Stimulated activated CD8-positive, alpha-beta memory T cell treated with anti-CD3 and anti-CD28 coated beads, Interleukin-7, amount 100 ng/mL, for 24 hours (primary cell): ENCODE measurements around the gene KCNJ13.

Experiments
- DNase-seq: peaks from one replicate; pipeline ENCODE4 v3.0.0-alpha.2; 2020; ENCODE audit warnings: low read depth

Gene KCNJ13

DNA sequence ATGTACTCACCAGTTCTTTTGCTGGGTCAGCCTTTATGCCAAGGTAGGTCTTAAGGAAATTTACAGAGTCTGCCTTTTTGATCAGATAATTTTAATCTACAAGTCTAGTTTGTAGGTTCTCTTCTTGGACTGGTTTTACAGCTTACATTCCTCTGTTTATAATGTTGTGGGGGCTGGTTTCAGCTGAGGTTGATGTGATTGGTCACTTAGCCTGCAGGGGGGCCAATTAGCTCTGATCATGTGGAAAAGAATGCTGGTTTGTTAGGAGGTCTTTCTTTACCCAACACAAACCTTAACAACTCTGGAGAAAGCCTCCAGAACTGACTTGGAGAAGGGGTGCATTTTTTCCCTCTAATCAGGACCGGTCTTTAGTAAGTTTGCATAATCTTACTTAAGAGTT, at the start of gene KCNJ13:
Gene KCNJ13 (minus strand): TSS at position 131 of the 400 bp plus-strand sequence. CDS start 5,203 bp downstream, outside the sequence.
- DNase-seq: no peak

DNA sequence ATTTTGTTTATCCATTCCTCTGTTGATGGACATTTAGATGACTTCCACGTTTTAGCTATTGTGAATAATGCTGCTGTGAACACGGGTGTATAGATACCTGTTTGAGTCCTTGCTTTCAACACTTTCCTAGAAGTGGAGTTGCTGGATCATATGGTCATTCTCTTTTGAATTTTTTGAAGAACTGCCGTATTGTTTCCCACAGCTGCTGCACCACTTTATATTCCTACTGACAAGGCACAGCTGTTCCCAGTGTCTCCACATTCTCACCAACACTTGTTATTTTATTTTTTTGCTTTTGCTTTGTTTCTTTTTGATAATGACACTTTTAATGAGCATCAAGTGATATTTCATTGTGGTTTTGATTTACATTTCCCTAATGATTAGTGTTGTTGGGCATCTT, 41.4 kb upstream of the KCNJ13 start:
- DNase-seq: no peak

DNA sequence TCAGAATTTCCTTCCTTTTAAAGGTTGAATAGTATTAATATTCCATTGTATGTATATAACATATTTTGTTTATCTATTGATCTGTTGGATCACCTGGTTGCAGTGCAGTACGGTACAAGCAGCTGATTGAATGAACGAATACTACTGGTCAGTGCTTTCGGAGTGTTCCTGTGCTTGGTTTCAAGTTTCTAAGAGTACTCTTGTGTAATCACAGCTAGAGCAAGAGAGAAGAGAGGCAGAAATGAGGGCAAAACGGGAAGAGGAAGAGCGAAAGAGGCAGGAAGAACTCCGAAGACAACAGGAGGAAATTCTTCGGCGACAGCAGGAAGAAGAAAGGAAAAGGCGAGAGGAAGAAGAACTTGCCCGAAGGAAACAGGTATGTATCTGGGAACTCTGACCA, 40.3 kb upstream of the KCNJ13 start:
- no peak for DNase-seq

DNA sequence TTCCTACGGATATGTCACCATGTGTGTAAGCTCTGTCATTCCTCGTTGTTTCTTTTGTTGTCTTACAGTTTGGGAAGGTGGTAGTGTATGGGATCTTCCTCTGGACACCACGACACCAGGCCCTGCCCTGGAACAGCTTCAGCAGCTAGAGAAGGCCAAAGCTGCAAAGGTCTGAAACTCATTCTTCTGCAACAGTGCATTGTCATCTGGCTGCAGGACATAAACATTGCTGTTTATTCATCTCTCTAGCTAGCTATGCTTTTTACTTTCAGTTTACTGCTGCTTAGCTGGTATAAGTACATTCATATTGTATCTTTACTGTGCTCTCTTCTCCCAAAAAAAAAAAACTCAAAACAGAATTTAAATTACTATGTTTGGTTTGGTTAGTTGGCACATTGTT, 39.2 kb upstream of the KCNJ13 start:
- DNase-seq: no peak

DNA sequence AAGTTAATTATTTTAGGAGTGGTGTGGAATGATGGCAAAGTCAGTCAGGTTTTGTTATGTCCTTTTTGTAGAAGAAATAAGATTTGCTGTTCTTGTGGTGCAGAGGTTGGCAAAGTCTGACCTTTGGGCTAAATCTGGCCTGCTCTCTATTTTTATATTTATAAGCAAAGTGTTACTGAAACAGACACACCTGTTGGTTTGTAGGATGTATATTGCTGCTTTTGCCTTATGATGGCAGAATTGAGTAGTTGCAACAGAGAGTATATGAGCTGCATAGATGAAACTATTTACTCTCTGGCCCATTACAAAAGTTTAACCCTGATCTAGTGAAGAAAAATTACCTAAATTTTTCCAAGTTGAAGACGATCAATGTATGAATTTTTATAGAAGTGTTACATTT, 34.1 kb upstream of the KCNJ13 start:
- DNase-seq: no peak

DNA sequence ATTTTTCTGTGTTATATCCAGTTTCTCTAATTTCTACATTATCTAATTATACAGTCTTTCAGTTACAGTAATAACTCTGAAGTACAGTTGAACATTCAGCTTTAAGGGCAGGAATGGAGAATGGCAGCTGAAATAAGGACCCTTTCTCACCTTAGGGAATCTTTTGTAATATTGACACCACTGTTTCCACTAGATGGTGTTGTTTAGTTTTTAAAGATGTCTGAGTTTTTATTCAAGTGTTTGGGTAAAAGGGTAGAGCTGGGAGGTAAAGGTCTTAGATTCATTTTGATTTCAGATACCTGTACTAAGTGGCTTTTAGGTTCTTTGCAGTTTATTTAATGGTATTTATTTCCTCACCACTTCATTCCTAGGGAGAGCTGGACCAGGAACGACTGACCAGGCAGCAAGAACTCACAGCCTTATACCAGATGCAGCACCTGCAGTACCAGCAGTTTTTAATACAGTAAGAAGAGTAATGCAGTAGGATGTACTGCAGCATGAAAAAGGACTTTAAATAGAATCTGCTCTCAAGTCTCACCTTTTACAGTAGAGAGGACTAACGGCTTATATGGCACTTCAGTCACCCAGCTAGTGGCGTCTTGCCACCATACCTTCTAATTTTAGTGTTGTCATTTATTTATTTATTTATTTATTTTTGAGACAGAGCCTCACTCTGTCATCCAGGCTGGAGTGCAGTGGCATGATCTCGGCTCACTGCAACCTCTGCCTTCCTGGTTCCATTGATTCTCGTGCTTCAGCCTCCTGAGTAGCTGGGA, 33.2 kb upstream of the KCNJ13 start:
- no peak for DNase-seq

DNA sequence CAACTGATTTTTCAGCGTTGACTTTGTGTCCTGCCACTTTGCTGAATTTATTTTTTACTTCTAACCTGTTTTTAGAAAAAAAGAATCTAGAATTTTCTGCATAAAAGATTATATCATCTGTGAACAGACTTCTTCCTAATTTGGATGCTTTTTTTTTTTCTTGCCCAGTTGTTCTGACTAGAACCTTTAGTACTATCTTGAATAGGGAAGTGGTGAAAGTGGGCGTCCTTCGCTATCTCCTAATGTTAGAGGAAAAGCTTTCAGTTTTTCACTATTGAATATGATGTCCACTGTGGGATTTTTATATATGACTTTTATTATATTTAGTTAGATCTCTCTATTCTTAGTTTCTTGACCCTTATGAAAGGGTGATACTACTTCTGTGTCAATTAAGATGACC, 25.7 kb upstream of the KCNJ13 start:
- no peak for DNase-seq

DNA sequence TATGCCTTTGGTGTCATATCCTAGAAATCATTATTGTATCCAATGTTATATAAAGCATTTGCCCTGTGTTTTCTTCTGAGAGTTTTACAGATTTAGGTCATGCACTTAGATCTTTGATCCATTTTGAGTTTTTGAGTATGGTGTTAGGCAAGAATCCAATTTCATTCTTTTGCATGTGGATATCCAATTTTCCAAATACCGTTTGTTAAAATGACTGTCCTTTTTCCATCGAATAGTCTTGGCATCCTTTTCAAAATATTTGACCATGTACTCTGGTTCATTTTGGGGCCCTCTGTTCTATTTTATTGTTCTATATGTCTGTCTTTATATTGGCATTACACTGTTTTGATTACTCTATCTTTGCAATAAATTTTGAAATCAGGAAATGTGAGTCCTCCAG, 23.8 kb upstream of the KCNJ13 start:
- no peak for DNase-seq

DNA sequence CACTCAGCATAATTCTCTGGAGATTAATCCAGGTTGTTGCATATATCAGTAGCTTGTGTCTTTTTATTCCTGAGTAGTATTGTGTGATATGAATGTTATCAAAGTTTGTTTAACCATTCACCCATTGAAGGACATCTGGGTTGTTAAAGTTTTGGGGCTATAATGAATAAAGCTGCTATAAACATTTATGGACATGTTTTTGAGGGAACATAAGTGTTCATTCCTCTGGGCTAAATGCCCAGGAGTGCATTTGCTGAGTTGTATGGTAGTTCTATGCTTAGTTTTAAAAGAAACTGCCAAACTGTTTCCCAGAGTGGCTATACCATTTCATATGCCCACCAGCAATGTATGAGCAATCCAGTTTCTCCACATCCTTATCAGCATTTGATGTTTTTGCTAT, 21.8 kb upstream of the KCNJ13 start:
- no peak for DNase-seq

DNA sequence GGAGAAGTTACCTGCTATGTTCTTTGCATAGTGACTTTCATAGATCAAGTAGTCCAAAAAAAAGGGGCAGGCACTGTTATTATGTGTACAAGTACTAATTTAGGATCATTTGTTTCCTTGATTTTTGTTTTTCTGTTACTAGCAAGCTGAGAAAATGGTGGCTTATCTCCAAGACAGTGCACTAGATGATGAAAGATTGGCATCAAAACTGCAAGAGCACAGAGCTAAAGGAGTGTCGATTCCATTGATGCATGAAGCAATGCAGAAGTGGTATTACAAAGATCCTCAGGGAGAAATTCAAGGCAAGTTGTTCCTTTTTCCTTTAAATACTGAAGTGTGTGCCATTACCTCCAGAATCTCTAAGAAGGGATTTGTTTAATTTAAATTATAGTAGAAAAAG, 19.6 kb upstream of the KCNJ13 start:
- DNase-seq: no peak

DNA sequence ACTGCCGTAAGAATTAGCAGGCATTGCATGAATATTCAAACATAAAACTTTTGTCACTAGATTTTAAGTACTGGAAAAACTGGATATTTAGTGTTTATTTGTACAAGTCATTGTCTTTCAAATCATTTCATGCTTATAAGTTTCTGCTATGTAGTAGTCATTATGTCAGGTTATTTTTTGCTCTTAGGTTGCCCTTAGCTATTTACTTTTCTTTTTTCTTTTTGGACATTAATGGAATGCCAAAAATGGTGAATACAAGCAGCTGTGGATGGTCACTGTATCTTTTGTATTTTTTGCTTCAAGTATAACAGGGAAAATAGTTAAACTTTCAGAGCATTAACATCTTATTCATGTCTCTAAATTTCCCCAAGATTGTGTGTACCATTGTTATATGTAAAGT, 18.6 kb upstream of the KCNJ13 start:
- no peak for DNase-seq

DNA sequence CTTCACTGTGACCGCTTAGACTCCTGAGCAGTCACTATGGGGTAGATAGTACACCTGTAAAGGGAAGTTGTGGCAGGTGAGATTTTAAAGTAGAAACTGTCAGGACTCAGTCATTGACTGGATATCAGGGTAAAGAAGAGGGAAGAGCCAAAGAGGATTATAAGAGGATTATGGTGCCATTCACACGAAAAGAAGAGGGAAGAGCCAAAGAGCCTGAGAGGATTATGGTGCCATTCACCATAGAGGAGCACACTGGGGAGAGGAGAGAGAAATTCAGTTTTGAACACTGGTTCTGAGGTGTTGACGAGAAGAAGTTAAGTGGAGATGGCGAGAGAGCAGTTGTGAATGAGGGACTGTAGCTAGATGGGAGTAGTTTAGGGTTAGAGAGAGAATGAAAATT, 16.9 kb upstream of the KCNJ13 start:
- DNase-seq: no peak

DNA sequence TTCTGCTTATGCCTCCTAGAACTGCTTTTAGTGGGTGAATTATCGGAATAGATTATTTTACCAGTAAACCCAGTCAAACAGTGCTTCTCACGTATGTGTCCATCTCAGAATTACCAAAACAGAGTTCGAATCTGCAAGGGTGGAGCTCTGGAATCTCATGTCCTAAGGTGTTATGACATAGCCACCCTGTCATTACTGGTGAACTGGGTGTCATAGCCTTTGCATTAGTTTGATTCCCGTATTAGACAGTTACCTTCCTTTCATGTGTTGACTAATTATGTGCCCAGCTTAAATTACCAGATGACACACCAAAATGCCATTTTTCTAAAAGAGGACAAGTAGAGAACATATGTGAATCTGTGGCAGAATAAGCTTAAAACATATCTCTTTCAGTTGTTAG, 15.2 kb upstream of the KCNJ13 start:
- no peak for DNase-seq

DNA sequence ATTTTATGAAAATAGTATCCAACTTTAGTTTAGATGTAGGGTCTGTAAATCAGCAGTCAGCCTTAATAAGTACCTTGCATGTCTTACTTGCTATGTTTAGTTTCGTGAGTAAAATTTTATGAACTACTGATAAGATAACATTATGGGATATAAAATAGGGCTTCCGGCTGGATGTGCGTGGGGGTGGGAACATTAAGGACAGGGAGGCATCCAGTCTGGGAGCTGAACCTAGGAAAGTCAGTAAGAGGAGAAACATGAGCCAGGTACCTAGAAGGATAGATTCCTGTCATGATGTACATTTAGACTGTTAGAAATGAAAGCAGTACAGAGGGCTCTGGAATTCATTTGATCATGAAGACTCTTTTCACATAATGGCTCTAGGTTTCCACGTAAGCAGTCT, 12.7 kb upstream of the KCNJ13 start:
- no peak for DNase-seq

DNA sequence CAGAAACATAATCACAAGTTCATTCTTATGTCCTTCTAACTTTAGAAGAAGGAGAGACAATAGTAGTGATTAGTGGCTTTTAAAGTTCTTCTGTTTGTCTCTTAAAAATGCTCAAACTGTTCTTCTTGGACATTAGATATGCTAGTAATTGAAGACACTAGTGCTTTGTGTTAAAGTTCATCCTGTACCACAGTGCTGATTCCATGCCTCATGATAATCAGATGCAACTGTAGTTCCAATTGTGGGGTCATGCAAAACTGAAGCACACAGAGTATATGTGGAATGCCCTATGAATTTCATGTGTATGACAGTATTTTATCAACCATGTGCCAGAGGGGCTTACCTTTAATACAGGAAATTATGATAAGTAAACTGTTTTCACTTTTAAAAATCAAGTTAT, 11.4 kb upstream of the KCNJ13 start:
- no peak for DNase-seq

DNA sequence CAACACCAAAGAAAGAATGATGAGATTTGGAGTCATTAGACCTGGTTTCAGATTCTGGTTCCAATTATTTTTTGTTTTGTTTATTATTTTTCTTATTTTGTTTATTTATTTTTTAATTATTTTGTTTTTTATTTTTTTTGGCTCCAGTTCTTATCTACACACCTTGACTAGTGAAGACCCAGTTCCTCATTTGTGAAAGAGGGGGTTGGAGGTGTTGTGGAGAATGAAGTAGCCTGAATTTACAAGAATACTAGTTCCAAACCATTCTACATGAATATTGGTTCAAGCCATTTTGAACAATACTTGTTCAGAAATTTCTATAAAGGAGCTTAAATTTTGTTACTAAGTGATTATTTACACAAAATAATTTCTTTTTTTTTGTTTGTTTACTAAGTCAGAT, 6.9 kb upstream of the KCNJ13 start:
- no peak for DNase-seq

DNA sequence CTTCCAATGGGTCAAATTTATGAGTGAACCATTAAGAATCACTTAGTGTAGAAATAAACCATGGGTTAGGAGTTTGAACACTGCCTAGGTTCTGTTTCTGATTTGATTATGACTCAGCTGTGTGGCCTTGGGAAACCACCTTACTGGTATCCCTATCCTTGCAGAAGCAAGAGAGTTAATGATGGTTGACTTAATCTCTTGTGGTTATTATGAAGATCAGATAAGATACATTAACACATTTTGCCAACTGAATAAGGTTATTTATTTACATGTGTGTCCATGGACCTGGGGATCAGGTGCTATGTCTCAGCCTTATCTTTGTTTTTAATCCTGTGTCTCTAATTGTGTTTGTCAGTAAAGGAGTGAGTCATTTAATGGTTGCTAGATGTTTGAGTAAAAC, 5.4 kb upstream of the KCNJ13 start:
- DNase-seq: no peak

DNA sequence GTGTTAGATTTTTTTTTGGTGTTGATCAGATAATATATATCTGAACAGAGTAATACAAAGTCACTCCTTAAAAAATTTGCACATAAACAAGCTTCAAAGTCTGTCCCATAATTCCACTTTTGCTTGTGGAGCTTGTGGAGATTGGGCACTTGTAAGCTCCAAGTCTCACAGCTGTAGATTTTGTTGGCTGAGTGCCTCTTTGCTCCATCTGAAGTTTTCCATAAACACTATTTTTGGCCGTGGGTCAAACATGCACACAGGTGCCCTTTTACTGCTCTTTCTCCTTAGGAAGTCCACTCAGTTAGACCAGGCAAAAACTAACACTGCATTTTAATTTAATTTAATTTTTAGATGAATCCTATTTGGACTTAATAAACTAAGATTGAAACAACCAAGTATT, 3.6 kb upstream of the KCNJ13 start:
- no peak for DNase-seq

DNA sequence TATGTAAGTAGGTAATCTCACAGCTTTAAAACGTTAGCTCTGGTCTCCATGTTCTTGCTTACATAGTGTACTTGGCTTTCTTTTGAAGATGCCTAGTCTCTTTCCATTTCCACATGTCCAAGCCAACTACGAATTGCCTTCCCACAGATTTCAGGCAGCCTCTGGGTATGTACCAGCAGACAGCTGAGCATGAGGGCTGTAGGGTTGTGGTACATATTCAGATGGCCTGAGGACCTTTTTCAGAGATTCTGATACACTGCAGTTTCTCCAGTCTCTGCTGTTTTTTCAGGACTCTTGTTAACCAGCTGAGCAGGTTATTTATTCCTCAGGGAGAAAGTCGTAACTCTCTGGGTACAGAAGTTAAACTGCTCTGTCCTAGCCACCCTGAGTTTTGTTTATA, 3.1 kb upstream of the KCNJ13 start:
- no peak for DNase-seq

DNA sequence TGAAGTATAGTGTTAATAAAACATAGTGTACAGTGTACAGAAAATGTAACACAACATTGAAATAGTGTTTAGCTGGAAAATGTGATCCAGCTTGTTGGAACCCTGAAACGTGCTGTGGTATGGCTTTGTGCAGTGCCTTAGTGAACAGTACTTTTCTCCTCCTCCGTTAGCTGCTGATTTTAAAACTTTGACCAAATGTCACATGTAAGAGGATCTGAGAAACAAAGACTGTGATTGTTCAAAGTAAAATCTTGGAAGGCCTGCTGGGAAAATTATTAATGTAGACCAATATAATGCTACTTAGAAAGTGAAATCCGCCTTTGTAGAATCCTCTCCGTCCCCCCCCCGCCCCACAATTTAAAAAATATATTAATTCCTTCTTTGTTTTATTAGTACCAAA, 911 bp upstream of the KCNJ13 start:
- DNase-seq: no peak

DNA sequence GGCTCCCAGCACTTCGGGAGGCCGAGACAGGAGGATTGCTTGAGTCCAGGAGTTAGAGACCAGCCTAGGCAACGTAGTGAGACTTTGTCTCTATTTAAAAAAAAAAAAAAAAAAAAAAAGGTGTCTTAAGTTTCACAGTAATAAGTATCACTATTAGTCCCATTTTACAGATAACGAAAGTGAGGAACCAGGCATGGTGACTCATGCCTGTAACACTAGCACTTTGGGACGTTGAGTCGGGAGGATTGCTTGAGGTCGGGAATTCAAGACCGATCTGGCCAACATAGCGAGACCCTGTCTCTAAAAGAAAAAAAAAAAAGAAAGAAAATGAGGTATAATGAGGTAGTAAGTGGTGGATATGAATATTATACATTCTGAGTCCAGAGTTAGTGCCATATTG, 2.5 kb downstream of the KCNJ13 start:
- DNase-seq: no peak

DNA sequence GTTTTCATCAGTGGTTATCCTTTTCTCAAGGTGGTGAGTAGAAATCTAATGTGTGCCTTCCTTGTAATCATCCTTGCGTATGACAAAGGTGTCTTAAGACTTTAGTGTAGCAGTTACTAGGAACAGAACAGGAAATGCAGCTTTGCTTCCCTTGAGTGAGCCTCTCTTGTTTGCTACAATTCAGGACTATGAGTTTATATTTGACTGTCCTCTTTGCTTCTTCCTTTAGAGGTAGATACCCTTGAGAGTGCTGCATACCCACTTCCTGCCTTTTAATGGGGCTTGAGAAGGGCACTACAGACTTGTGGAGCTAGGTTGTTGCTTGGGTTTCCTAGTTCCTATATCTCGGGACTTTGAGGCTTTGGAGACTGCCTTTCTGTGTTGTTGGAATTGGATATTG, 3.8 kb downstream of the KCNJ13 start:
- no peak for DNase-seq

DNA sequence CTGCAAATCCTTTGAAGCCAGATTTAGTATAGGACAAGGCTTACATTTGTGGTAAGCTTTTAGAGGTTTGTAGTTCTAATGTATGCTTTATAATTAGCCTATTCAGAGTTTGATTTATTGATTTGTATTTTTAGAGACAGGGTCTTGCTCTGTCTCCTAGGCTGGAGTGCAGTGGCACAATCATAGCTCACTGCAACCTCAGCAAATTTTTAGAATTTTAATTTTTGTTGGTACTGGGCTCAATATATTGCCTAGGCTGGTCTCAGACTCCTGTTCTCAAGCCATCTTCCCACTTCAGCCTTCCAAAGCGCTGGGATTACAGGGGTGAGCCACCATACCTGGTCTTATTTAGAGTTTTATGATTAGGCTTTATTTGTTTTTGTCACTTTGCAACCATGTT, 4.5 kb downstream of the KCNJ13 start:
- no peak for DNase-seq

DNA sequence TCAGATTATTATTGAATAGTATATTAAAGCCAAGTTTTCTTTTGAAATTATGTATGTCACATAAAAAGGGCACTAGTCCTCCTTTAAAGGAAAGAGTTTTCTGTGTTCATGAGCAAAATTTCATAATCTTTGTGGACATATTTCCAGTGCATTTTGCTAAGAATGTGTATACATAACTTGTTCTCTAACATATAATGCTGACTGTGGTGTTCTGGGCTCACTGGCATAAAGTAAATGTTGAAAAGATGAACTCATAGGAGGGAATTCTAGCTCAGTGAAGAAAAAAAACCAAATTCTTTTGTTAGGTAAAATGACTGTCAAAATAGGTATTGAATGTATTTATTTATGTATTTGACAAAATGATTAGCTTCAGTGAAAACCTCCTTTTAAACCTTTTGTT, 6.2 kb downstream of the KCNJ13 start:
- no peak for DNase-seq

DNA sequence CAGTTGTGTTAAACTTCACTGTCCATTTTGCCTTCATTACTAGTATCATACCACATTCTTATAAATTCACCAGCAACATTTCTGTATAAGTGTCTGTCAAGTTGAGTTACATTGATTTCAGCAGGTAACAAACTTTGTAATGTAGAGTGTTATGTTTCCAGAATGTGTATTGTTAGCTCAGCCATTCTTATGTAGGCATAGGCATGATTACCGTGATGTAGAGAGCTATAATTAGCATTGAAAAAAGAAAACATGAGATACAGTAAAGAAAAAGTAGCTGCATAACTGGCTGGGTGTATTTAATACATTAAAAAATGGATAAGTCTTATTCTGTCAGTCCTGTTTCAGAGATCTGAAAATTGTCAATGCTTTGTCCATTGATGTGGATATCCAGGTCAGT, 8.5 kb downstream of the KCNJ13 start:
- DNase-seq: no peak
